Measurements from ENCODE around the gene OLIG2.

OLIG2 gene

DNA sequence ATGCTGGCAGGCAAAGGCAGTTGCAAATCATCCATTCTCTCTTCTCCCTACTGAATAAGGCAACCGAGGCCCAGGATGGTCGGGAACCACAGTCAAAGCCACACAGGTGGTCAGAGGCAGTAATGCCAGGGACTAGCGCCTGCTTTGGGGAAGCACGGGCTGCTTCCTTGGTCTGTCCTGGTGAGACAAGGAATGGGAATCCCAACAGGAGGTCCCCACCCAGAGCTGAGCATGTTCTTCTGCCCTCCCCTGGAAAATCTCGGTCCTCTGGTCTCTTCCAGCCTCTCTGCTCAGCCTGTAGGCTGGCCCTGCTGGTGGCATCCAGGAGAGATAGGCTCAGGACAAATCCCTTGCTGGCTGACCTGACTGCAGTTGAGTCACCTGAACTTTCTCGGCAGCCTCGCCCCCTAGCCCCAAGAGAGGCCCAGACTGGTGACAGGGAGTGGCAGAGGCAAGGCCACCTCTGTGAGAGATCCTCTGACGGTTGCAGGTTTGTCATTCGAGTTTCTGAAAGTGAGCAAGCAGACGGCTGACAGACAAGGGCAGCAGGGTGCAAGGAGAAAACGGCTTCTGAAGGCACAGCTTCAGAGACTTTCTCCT, 50.0 kb downstream of the OLIG2 start:
- Mint-ChIP-seq H3K4me1 (peaks cover 26% of the 10 kb centered on the region), H3K36me3 (ENCODE audit: low read depth) (no peaks in the 10 kb centered on the region), H3K27ac (no peak overlapping the region), H3K27me3 (peaks cover 67% of the 10 kb centered on the region), H3K4me3 (no peak overlapping the region), H3K9me3 (no peaks in the 10 kb centered on the region)
- DNase-seq (no peak), ATAC-seq (no peak)

DNA sequence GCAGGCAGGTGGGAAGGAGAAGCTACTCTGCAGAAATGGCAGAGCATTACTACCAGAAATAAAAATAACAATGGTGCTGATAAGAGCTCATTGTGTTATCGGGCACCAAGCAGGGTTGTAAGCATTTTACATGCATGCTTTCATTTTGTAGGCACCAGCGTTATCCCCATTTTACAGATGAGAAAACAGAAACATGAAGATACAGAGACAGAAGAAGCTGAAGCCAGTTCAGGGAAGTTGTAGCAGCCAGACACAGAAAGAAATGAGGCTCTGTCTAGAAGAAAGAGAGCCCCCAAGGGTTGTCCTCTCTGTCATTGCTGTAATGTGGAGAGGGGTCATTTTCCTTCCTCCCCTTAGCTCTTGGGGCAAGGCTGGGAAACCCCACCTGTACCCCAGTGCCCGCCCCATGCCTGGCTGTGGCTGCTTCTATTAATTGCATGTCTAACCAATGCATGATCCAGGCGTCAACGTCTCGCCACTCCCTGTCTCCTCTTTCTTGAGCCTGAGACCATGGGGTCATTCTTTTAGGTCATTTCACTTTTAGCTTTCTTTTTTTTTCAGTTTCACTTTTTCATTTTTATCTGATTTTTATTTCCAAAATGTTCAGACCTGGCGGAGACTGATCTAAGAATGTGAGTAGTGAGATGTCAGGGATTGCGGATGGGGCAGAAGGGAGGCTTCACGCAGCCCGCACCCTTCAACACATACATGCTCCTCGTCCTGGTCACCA, 51.0 kb downstream of the OLIG2 start:
- Mint-ChIP-seq H3K27ac (no peak overlapping the region), H3K36me3 (ENCODE audit: low read depth) (no peaks in the 10 kb centered on the region), H3K9me3 (no peaks in the 10 kb centered on the region), H3K27me3 (peaks cover 59% of the 10 kb centered on the region), H3K4me3 (no peak overlapping the region), H3K4me1 (peaks cover 17% of the 10 kb centered on the region)
- DNase-seq = no peak
- no peak for ATAC-seq

All from activated naive CD8-positive, alpha-beta T cell treated with anti-CD3 and anti-CD28 coated beads, Interleukin-2, amount 50 U/mL, for 24 hours (primary cell).